SH-SY5Y (cell line): ENCODE data around the gene GALNT12.

ENCODE experiments used
- GATA2 ChIP-seq: IDR thresholded peaks from 2 replicates; pipeline ENCODE4 v1.6.1; 2011; ENCODE audit warnings: mild to moderate bottlenecking, low read depth, low read length
- GATA3 ChIP-seq: IDR thresholded peaks from 2 replicates; pipeline ENCODE4 v1.6.1; 2011; ENCODE audit warnings: low read depth, mild to moderate bottlenecking, low read length, moderate library complexity

GRCh38 chr9:98808875-98809274, 1.4 kb downstream of the GALNT12 start:
- TF ChIP-seq GATA2 (no peak), GATA3 (no peak)
